GM21529 (cell line): ENCODE data around the gene PMEPA1.
A peak's percentile ranks its signal among the peaks of the same experiment; 100 is the strongest.

ENCODE experiments used
- ATAC-seq: cut with Tn5 transposase; IDR thresholded peaks from one replicate; pipeline ENCODE4 v1.9.1; 2021; ENCODE audit not compliant: unreplicated experiment

The PMEPA1 gene

GRCh38 chr20:57737349-57737748, 27.5 kb upstream of the PMEPA1 start:
- no peak for ATAC-seq

DNA sequence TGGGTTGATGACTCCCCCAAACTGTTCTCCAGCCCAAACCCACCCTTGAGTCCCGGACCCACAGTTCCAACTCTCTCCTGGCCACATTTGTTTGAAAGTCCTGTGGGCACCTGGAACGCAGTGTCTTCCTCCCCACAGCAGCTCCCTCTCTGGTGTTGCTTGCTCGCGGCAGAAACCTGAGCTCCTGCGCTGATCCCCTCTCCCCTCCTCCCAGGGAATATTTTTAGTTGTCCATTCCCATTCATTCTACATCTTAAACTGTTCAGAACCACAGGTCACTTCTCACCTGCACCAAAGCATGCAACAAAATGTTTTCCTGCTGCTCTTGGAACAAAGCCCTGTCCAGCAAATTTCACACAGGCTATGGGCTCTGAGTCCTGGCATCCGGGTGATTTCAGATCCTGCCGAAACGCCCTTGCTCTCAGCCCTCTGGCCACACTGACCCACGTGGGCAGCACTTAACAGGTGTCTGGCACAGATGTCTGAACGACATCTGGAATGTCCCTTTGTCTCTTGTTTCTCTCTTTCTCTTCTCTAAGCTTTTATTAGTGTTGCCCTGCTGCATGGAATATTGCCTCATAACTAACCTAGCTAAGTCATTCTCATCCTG, 27.0 kb upstream of the PMEPA1 start:
- ATAC-seq: no peak

GRCh38 chr20:57735831-57736737, 26.3 kb upstream of the PMEPA1 start:
- ATAC-seq: no peak

DNA sequence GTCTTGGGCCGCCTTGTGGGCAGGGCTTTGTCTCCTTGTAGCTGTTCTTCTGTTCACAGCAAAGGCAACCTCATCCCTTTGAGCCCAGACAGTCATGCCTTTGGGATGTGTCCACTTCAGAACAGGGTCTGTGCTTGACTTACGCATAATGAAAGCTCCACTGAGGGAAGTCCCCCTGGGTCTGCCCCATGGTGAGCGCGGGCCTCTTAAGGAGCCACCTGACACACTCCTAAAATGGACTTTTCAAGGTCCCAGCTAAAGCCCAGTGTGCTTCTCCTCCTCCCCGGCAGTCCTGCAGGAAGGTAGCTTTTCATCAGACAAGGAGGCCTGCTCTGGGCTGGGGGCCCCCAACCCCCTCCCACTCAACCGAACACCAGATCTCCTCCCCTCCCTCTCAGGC, 24.9 kb upstream of the PMEPA1 start:
- ATAC-seq: no peak

- ATAC-seq: no peak
Measured at GRCh38 chr20:57732226-57732625, 22.4 kb upstream of the PMEPA1 start.

DNA sequence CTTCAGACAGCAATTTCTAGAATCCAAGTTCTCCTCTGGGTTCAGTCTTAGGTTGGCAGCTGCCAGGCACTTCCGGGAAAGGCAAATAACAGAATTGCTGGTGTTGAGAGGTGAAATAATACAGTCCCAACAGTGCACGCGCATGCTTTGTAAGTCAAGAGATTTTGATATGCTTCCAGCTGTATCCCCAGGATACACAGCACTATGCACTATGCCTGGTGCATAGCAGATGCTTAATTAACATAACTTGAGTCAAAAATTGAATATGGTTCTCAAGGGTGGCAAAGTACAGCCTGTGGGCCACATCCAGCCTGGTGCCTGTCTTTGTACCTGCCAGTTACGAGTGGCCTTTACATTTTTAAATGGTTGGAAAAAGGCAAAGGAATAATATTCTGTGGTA, 18.9 kb upstream of the PMEPA1 start:
- ATAC-seq: no peak

DNA sequence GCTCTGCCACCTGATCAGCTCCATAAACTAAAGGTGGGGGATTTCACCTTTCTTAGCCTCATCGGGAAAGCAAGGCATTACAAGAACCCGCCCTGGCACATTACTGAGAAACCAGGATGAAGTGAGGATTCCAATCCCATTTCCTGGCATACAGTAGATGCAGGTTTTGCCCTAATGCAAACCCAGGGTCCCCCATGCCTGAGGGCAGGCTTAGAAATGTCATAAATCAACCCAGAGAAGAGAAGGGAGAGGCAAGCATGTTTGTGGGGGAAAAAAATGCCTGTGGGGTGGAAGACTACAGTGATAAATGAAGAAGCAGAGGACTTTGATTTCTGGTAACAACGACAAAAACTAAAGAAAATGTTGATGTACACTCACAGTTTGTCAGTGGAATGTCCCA, 18.0 kb upstream of the PMEPA1 start:
- ATAC-seq: no peak

DNA sequence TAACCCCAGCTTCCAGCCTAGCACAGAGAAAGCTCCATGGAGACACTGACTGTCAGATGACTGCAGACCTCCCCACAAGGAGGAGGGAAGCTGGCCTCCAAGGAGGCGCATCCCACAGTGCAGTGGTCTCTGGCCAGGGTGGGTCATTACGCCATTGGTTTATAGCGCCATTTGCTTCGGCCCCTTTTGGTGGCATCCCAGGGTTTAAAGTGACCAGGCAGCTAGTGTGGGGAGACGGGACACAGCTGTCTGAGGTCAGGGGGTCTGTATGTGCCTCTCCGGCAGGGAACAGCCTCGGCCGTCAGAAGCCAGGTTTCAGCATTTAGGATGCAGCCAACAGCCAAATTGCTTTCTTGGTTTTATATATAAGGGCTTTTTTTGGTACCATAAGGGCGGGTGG, 15.8 kb upstream of the PMEPA1 start:
- ATAC-seq: no peak

- ATAC-seq: no peak
Measured at GRCh38 chr20:57724610-57725405, 15.0 kb upstream of the PMEPA1 start.

GRCh38 chr20:57723816-57724215, 14.0 kb upstream of the PMEPA1 start:
- ATAC-seq: no peak

GRCh38 chr20:57719951-57720350, 10.1 kb upstream of the PMEPA1 start:
- no peak for ATAC-seq

DNA sequence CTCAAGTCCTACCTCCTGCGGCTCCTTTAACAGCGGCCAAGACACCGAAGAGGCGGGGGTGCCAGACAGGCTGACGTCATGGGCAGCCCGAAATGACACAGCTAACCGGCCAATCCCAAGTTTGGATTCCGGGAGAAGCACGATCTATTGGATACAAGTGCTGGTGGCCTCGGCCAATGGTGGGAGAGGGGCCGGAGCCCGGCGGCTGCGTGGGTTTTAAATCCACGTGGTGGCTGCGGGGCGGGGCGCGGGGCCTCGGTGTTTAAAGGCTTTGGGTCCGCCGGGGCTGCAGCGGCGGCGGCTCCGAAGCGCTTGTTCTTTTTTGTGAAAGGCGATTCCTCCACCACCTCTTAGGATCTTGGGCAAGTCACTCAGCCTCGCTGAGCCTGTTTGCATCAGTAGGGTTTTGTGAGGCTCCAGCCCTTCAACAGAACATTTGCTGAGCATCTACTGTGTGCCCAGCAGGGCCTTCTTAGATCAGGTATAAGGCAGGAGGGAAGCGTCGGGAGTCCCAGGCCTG, 8.7 kb upstream of the PMEPA1 start:
- ATAC-seq: peak; percentile 95

DNA sequence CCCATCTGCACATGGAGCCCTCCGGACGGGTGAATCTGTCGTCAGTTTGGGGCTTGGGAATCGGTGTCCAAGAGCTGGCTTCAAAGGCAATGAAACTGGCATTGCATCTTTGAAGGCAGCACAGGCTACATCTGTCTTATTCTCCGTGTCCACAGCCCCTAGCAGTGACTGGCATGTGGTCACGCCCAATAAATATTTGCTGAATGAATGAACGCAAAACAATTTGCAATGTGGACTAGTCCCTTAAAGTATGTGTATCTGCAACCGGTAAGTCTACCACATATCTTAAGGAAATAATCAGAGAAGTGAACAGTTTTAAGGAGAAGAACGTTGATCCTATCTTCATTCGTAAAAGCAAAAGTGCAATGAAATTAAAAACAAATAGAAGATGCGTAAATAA, 8.0 kb upstream of the PMEPA1 start:
- no peak for ATAC-seq

- no peak for ATAC-seq
Measured at GRCh38 chr20:57716901-57717300, 7.1 kb upstream of the PMEPA1 start.

DNA sequence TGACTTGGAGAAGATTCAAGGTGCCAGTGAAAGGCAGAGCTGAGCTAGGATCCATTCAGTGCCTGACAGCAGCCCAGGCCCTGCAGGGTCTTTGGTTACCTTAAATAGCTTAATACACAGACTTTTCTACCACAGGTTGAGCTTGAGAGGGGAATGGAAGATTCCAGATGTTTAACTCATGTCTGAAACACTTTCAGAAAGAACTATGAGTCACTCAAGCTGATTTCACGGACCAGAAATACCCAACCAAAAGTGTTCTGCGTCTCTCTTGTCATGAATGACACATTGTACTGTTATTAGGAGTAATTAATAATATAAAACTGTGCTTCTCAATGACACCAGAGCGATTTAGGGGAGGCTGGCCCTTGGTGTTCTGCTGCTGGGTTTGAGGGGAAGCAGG, 6.4 kb upstream of the PMEPA1 start:
- no peak for ATAC-seq

- ATAC-seq: no peak
Measured at GRCh38 chr20:57715268-57715904, 5.6 kb upstream of the PMEPA1 start.

GRCh38 chr20:57714409-57715267, 4.8 kb upstream of the PMEPA1 start:
- no peak for ATAC-seq

- no peak for ATAC-seq
Measured at GRCh38 chr20:57713951-57714350, 4.1 kb upstream of the PMEPA1 start.

GRCh38 chr20:57713505-57713903, 3.7 kb upstream of the PMEPA1 start:
- no peak for ATAC-seq

GRCh38 chr20:57712851-57713504, 3.2 kb upstream of the PMEPA1 start:
- no peak for ATAC-seq
